ENCODE results near the gene SLC2A11. TPM values are rescaled to one million over a fixed set of nuclear protein-coding genes. Genes with fewer than 3 reads are reported as not detected.

The SLC2A11 gene
- total and polyA plus RNA-seq, 9 of the 15 experiments (the other 6 are each of a cell fraction or from before 2014, with no cell fraction given): 0.44 to 2.7 (median 2.1) TPM

GRCh38 chr22:23894710-23895598, 37.3 kb downstream of the SLC2A11 start (continued):
- 0 out of 2 replicates have a peak, but pooled peaks have one; percentile 44 for TF ChIP-seq ARID4B (CRISPR knock-in tag; IDR thresholded peaks at IDR 0.05)
- TF ChIP-seq ZNF77 (CRISPR knock-in tag; IDR thresholded peaks at IDR 0.05): no peak
- no peak for TF ChIP-seq ZNF764 (CRISPR knock-in tag; IDR thresholded peaks at IDR 0.05; ENCODE audit: low read depth)
- no peak for TF ChIP-seq POLR2H (tag; IDR thresholded peaks at IDR 0.05; ENCODE audit: low read depth)
- peak; percentile 69 for TF ChIP-seq POLR2G (IDR thresholded peaks at IDR 0.05; ENCODE audit: low read depth, low read length)
- peak; percentile 39; the same call in 1 of the 2 replicates for TF ChIP-seq ETV1 (tag; conservative IDR thresholded peaks at IDR 0.05; ENCODE audit: low read depth)
- TF ChIP-seq THRA (IDR thresholded peaks at IDR 0.05): no peak
- peak; percentile 93 for TF ChIP-seq L3MBTL2 (IDR thresholded peaks at IDR 0.05)
- TF ChIP-seq PTBP1 (IDR thresholded peaks at IDR 0.05; ENCODE audit: low read depth, low read length): no peak
- TF ChIP-seq HEY1 (CRISPR knock-in tag; IDR thresholded peaks at IDR 0.05; ENCODE audit: borderline replicate concordance): no peak
- TF ChIP-seq PTTG1 (tag; IDR thresholded peaks at IDR 0.05; ENCODE audit: low read depth): no peak
- peak; percentile 64 for TF ChIP-seq CCNT2 (IDR thresholded peaks at IDR 0.05; ENCODE audit: borderline replicate concordance, extremely low read depth, insufficient read length, low read depth, low read length)
- TF ChIP-seq MXI1 (IDR thresholded peaks at IDR 0.05; ENCODE audit: low read depth, low read length): no peak
- TF ChIP-seq NFXL1 (CRISPR knock-in tag; IDR thresholded peaks at IDR 0.05): no peak
- TF ChIP-seq FOXA3 (CRISPR knock-in tag; conservative IDR thresholded peaks at IDR 0.05 in 1 of 2, IDR thresholded peaks at IDR 0.05 in 1 of 2): no peak; a peak in 1 of 4 replicates
- TF ChIP-seq ZNF133 (CRISPR knock-in tag; IDR thresholded peaks at IDR 0.05): no peak
- no peak for TF ChIP-seq SIX5 (IDR thresholded peaks at IDR 0.05; ENCODE audit: borderline replicate concordance in 1 of 2, insufficient read depth in 1 of 2, low read depth in 1 of 2, low read length in 2 of 2)
- TF ChIP-seq ZNF589 (CRISPR knock-in tag; IDR thresholded peaks at IDR 0.05; ENCODE audit: low read depth): 0 out of 2 replicates have a peak, but pooled peaks have one; percentile 37
- TF ChIP-seq PML (IDR thresholded peaks at IDR 0.05; ENCODE audit: low read length): no peak
- no peak for TF ChIP-seq PURB (CRISPR knock-in tag; IDR thresholded peaks at IDR 0.05; ENCODE audit: low read depth)
- no peak for TF ChIP-seq NELFE (IDR thresholded peaks at IDR 0.05; ENCODE audit: insufficient read depth, insufficient read length)
- no peak for TF ChIP-seq STAT5B (CRISPR knock-in tag; IDR thresholded peaks at IDR 0.05)
